ENCODE results near the gene MLLT10. TPM values are rescaled to one million over a fixed set of nuclear protein-coding genes. Genes with fewer than 3 reads are reported as not detected.

The MLLT10 gene
- total RNA-seq, 1 donor from 2014 or later = 43.9 TPM

DNA sequence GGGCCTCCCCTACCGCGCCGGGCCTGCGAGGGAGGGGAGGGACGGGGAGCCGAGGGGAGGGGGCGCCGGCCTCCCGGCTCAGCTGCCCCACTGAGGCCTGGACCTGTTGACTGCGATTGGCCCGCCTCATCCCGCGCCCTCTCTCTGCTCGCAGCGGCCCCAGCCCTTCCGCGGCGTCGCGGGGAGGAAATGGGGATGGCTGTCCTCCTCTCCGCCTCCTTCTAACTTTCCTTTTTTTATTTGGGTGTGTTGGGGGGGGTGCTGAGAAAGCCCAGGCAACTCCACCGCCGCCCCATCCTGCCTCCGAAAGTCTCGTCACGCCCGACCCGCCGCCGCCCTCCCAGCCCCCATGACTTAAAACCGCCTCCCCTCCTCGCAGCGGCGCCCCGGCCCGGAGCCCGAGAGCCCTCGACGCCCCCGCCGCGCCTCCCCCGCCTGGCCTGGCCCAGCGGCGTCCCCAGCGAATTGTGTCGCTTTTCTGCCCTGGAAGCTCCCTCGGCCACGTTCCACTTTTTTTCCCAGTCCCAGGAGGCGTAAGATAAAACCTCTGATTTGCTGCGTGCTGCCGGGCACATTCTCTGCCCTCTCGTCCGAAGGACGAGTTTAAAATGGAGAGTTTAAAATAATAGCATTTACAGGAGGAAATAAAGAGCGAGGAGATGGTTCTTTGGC lies 7.7 kb upstream of the MLLT10 start:
- H3K9me3 Mint-ChIP-seq (ENCODE audit: unreplicated experiment) = no peaks in the 10 kb centered on the region

GRCh38 chr10:21526860-21527597 lies 7.0 kb upstream of the MLLT10 start:
- peak overlapping the region; percentile 83 for H3K4me3 Mint-ChIP-seq (ENCODE audit: unreplicated experiment)
- no peaks in the 10 kb centered on the region for H3K27me3 Mint-ChIP-seq (ENCODE audit: unreplicated experiment)
- peak overlapping the region; percentile 99 for H3K27ac Mint-ChIP-seq (ENCODE audit: unreplicated experiment)
- H3K4me1 Mint-ChIP-seq (ENCODE audit: unreplicated experiment) = peaks cover 46% of the 10 kb centered on the region
- no peak for TF ChIP-seq CTCF (IDR thresholded peaks at IDR 0.05)
- no peak for DNase-seq (ENCODE audit: extremely low spot score, unreplicated experiment)
- H3K36me3 Mint-ChIP-seq (ENCODE audit: unreplicated experiment) = no peaks in the 10 kb centered on the region
- no peaks in the 10 kb centered on the region for H3K9me3 Mint-ChIP-seq (ENCODE audit: unreplicated experiment)

More for the DNA sequence above, 7.7 kb upstream of the MLLT10 start:
- Mint-ChIP-seq H3K36me3 (ENCODE audit: unreplicated experiment) (no peaks in the 10 kb centered on the region), H3K27me3 (ENCODE audit: unreplicated experiment) (no peaks in the 10 kb centered on the region), H3K27ac (ENCODE audit: unreplicated experiment) (peak overlapping the region; percentile 99), H3K4me1 (ENCODE audit: unreplicated experiment) (peaks cover 52% of the 10 kb centered on the region), H3K4me3 (ENCODE audit: unreplicated experiment) (peak overlapping the region; percentile 83)
- TF ChIP-seq CTCF (IDR thresholded peaks at IDR 0.05) = no peak
- DNase-seq (ENCODE audit: extremely low spot score, unreplicated experiment) = peak; percentile 95

DNA sequence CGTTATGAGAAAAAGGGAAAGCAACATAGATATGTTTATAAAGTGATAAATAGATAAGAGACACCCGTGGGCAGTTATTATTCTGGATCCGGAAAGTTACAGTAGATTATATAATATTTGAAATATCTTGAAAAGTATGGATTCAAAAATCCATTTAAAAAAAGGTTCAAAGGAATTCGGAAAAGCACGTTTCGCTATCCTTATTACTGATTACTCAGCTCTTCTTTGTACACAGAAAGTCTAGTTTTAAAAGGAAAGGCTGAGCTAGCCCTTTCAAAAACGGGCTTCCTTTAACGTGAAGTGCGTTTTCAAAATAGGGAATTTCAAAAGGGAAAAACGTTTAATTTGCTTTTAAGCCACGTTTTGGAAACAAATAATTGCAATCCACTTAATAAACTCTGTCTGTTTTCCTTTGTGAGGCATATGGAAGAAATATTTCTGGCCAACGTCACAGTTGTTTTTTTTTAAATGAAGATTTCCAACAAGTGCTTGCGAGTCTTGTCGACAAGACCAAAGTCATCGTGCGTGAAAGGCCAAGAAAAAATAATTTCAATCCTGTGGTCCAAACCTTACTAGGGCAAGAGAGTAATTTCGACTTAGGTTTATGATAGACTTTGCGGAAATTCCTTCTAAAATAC lies 6.3 kb upstream of the MLLT10 start:
- Mint-ChIP-seq H3K4me3 (ENCODE audit: unreplicated experiment) (peak overlapping the region; percentile 75), H3K4me1 (ENCODE audit: unreplicated experiment) (peaks cover 45% of the 10 kb centered on the region), H3K9me3 (ENCODE audit: unreplicated experiment) (no peaks in the 10 kb centered on the region), H3K36me3 (ENCODE audit: unreplicated experiment) (no peaks in the 10 kb centered on the region), H3K27me3 (ENCODE audit: unreplicated experiment) (no peaks in the 10 kb centered on the region), H3K27ac (ENCODE audit: unreplicated experiment) (peak overlapping the region; percentile 98)
- TF ChIP-seq CTCF (IDR thresholded peaks at IDR 0.05) = no peak
- DNase-seq (ENCODE audit: extremely low spot score, unreplicated experiment) = no peak

DNA sequence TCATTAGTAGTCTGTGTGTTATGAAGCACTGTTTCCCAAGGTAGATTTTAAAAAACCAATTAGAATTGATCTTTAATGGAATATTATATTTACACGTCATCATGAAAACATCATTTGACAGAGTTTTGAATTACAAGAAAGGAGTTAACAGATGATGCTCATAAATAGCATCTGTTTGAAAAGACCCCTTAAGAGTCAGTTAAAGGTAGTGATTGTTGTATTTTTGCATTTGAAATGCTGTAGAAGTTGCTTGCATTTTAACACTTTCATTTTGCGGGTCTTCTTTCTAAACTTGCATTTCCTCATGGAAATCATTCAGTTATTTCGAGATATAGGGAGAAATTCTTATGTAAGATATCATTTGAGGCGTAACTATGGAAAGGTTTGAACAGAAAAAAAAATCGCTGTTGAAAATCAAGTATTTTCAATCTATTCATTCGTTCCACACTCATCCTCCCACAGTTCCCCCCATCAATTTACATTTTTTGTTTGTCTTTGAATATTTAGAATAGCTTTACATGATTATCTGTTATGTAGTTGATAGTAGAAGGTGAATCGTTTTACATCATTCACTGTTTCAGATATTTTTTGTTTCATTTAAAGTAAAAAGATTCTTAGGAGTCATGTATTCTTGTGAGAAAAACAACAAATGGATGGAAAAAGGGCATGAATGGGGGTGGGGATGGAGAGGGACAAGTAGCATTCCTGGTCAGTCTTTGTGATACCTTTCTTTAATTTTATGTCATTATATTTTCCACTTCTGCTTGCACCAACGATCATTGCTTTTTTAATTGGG lies 5.6 kb upstream of the MLLT10 start:
- Mint-ChIP-seq H3K9me3 (ENCODE audit: unreplicated experiment) (no peaks in the 10 kb centered on the region), H3K4me3 (ENCODE audit: unreplicated experiment) (peak overlapping the region; percentile 75), H3K36me3 (ENCODE audit: unreplicated experiment) (no peaks in the 10 kb centered on the region), H3K4me1 (ENCODE audit: unreplicated experiment) (peaks cover 45% of the 10 kb centered on the region), H3K27ac (ENCODE audit: unreplicated experiment) (peak overlapping the region; percentile 98), H3K27me3 (ENCODE audit: unreplicated experiment) (no peaks in the 10 kb centered on the region)
- no peak for TF ChIP-seq CTCF (IDR thresholded peaks at IDR 0.05)
- DNase-seq (ENCODE audit: extremely low spot score, unreplicated experiment) = no peak

All from osteocyte (in vitro differentiated cells).